Thoracic aorta (tissue), 2 donors: Measurements from ENCODE around the gene BTAF1. TPM values are rescaled to one million over a fixed set of nuclear protein-coding genes. Genes with fewer than 3 reads are reported as not detected.
"Not testable (repeated sequence)": the region's sequence is repeated elsewhere in the genome, so short reads cannot be mapped to it uniquely, and the experiment has no call there.

ENCODE experiments used
- ATAC-seq: fragments of 150-250 bp; one replicate; pipeline ENCODE4 v1.8.0; 2017; ENCODE audit warnings: low read depth; ENCODE audit not compliant: insufficient number of reproducible peaks, low FRiP score
- DNase-seq: peaks from one replicate; pipeline ENCODE4 v3.0.0-alpha.2; 2020; ENCODE audit warnings: low spot score
- H3K27ac ChIP-seq, 2 donors: fragments of 200-600 bp; sonication (generic); 1 replicate in 1 of 2; 2 replicates in 1 of 2; pipeline ENCODE4 v1.5.1; 2016; ENCODE audit warnings: mild to moderate bottlenecking in 2 of 2, moderate library complexity in 2 of 2
- H3K27me3 ChIP-seq: fragments of 200-600 bp; sonication (generic); replicated peaks from 2 replicates; pipeline ENCODE4 v1.6.0; 2016; ENCODE audit warnings: mild to moderate bottlenecking; ENCODE audit not compliant: insufficient read depth
- H3K36me3 ChIP-seq: fragments of 200-600 bp; sonication (generic); one replicate; pipeline ENCODE4 v1.5.1; 2016
- H3K4me1 ChIP-seq, 2 donors: fragments of 200-600 bp; sonication (generic); 1 replicate in 1 of 2; 2 replicates in 1 of 2; pipeline versions ENCODE4 v1.5.1 to v1.6.0; 2016; ENCODE audit warnings: low read depth in 2 of 2, mild to moderate bottlenecking in 1 of 2; ENCODE audit not compliant: control insufficient read depth in 1 of 2
- H3K4me3 ChIP-seq: fragments of 200-600 bp; sonication (generic); 2 replicates; pipeline ENCODE4 v1.5.1; 2016; ENCODE audit warnings: mild to moderate bottlenecking
- H3K9me3 ChIP-seq: fragments of 200-600 bp; sonication (generic); 2 replicates; pipeline ENCODE4 v1.5.1; 2016
- total RNA-seq, 2 donors: library from RNA; depleted of rRNA; stranded (reverse); fragments of >200 nt; gene quantifications; one replicate each; pipeline versions ENCODE4 v1.1.0 to v1.2.3, GENCODE V29; 2016
- TF ChIP-seq, protein P1 (sequence below): fragments of 200-600 bp; sonication (generic); IDR thresholded peaks from one replicate; pipeline ENCODE4 v1.5.1; 2019; ENCODE audit warnings: antibody characterized with exemption

The BTAF1 gene
- total RNA-seq, 2 donors from 2014 or later = 55.4 to 72.2 TPM

DNA sequence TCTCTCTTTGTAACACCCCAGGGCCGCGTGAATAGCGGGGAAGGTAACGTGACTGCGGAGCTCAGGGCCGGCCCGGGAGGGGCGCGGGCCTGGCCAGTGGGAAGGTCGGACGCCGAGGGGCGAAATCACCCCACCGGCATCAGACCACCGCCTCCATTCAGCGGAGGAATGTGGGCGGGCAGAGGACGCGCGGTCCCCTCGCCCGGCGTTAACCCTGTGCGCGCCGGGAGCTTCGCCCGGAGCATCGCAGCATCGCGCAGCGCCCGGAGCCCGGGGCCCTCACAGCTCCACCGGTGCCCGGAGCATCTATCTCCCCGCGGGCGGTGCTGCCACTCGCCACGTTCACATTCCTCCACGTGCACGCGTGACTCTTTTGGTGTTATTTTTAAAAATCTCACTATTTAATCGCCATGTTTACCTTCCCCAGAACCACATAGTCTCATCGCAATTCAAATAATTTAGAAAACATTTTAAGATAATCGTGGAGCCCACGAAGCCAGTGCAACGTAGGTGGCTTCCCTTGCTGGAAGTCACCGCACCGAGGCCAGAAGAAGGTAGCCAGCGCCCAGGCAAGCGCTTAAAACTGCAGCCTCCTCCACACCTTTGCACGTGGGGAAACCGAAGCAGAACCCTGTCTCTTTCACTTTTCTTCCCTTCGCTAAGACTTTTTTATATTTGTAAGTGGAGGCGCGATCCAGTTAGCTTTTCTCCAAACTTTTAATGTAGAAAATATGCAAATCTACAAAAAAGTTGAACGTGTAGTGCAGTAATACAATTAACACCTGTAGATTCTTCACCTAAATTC is 36.1 kb upstream of the BTAF1 start:
- no peak for DNase-seq
- Histone ChIP-seq H3K27ac (peak overlapping the region; percentile 54 to 76), H3K9me3 (no peaks in the 10 kb centered on the region), H3K36me3 (no peaks in the 10 kb centered on the region), H3K27me3 (no peaks in the 10 kb centered on the region), H3K4me1 (peaks cover 14 to 28% of the 10 kb centered on the region in 2 donors), H3K4me3 (peak overlapping the region; percentile 81)
- no peak for ATAC-seq
- TF ChIP-seq, protein P1, sequence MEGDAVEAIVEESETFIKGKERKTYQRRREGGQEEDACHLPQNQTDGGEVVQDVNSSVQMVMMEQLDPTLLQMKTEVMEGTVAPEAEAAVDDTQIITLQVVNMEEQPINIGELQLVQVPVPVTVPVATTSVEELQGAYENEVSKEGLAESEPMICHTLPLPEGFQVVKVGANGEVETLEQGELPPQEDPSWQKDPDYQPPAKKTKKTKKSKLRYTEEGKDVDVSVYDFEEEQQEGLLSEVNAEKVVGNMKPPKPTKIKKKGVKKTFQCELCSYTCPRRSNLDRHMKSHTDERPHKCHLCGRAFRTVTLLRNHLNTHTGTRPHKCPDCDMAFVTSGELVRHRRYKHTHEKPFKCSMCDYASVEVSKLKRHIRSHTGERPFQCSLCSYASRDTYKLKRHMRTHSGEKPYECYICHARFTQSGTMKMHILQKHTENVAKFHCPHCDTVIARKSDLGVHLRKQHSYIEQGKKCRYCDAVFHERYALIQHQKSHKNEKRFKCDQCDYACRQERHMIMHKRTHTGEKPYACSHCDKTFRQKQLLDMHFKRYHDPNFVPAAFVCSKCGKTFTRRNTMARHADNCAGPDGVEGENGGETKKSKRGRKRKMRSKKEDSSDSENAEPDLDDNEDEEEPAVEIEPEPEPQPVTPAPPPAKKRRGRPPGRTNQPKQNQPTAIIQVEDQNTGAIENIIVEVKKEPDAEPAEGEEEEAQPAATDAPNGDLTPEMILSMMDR = no peak

DNA sequence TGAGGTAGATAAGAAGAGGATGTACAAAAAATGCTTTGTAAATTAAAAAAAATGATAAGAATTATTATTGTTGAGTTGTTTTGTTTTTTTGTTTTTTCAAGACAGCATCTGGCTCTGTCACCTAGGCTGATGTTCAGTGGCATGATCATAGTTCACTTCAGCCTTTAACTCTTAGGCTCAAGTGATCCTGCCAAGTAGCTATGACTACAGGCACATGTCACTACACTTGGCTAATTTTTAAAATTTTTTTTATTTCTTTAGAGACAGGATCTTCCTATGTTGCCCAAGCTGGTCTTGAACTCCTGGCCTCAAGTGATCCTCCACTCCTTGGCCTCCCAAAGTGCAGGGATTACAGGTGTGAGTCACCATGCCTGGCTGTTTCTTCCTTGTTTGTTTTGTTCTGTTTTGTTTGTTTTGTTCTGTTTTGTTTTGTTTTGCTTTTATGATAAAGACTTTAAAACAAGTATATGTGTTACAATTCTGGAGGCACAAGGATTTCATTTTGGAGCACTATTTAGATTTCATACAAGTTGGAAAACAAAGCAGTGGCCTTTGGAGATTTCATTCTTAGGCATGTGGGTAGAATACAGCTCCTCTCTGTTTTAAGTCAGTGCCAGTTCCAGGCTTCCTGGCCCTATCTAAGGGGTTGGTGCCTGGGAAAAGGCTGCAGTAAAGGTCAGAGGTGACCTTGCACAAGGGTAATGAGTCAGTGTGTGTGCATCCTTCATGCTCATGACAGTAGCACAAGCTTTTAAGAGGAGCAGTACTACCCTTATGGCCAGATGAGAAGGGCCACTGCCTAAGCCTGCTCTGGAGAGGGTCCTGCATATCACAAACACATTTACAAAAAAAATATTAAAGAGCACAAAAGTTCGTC is 32.2 kb upstream of the BTAF1 start:
- Histone ChIP-seq H3K36me3 (no peaks in the 10 kb centered on the region), H3K27me3 (no peaks in the 10 kb centered on the region), H3K27ac (no peak overlapping the region), H3K4me1 (peaks cover 0 to 3% of the 10 kb centered on the region in 2 donors), H3K9me3 (no peaks in the 10 kb centered on the region), H3K4me3 (no peak overlapping the region)
- no peak for DNase-seq
- no peak for ATAC-seq
- TF ChIP-seq, protein P1 = no peak

DNA sequence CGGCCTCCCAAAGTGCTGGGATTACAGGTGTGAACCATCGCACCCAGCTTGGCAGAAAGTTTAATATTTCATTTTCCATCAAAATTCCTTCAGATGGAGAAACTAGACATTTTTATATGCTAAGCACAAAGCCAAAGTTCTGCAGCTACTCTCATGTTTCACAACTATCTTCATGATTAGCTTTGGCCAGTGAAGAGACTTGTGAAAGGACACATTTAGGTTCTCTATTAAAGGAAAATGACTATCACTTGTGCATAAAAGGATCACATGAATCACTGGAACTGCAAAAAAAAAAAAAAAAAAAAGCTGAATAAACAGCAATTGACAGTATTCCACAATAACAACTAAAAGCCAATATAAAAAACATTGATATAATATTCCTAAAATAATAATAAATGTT is 30.5 kb upstream of the BTAF1 start:
- H3K36me3 ChIP-seq = no peaks in the 10 kb centered on the region
- H3K4me3 ChIP-seq = no peak overlapping the region
- H3K27ac ChIP-seq = no peak overlapping the region
- no peaks in the 10 kb centered on the region for H3K4me1 ChIP-seq
- H3K27me3 ChIP-seq = no peaks in the 10 kb centered on the region
- no peak for ATAC-seq
- DNase-seq = no peak
- no peaks in the 10 kb centered on the region for H3K9me3 ChIP-seq
- TF ChIP-seq, protein P1 = no peak

DNA sequence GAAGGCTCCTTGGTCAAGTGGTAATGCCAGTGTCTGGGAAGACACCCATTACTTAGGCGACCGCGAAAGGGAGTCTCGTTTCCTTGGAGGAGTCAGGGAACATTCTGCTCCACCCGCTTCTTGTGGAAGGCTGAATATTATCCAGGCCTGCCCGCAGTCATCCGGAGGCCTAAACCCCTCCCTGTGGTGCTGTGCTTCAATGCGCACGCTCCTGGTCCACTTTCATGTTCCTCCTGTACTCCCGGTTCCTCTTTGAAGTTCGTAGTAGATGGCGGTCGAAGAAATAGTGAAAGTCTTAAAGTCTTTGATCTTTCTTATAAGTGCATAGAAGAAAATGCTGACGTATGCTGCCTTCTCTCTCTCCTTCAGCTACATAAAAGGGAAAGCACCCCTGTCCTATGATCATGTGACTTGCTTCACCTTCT is 29.3 kb upstream of the BTAF1 start:
- not testable (repeated sequence) for H3K4me3 ChIP-seq, H3K27ac ChIP-seq, DNase-seq, ATAC-seq, H3K4me1 ChIP-seq, H3K27me3 ChIP-seq, H3K9me3 ChIP-seq, H3K36me3 ChIP-seq

DNA sequence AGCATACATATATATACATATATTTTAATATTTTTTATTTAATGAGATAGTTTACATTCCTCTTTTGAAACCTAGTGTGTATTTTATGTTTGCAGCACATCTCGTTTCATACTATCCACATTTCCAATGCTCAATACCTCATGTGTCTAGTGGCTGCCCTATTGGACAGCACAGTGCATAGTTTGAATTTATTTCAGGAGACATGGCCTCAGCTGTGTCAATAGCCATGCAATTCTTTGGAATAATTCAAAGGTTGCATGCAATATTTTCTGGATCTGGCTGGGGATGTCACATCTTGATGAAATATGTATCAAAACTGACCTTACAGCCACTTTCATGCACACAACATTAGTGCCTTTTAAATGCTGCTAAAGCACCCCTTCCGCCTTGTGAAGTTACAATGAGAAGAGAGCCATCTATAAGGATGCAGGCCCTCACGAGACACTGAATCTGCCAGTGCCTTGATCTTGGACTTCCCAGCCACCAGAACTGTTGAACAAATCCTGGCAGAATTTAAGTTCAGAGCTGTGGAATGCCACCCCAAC is 27.3 kb upstream of the BTAF1 start:
- no peaks in the 10 kb centered on the region for H3K9me3 ChIP-seq
- TF ChIP-seq, protein P1 = no peak
- no peaks in the 10 kb centered on the region for H3K27me3 ChIP-seq
- ATAC-seq = no peak
- no peak for DNase-seq
- H3K27ac ChIP-seq = no peak overlapping the region
- H3K4me3 ChIP-seq = no peak overlapping the region
- no peaks in the 10 kb centered on the region for H3K36me3 ChIP-seq
- no peaks in the 10 kb centered on the region for H3K4me1 ChIP-seq
